Vagina (tissue), 2 donors: ENCODE results near the gene HIPK2. TPM values are rescaled to one million over a fixed set of nuclear protein-coding genes. Genes with fewer than 3 reads are reported as not detected.
A peak's percentile ranks its signal among the peaks of the same experiment; 100 is the strongest.

ENCODE experiments used
- DNase-seq, 2 donors: peaks; one replicate each; pipeline ENCODE4 v3.0.0-alpha.2; 2017; ENCODE audit errors: extremely low spot score in 2 of 2
- H3K27ac ChIP-seq: fragments of 200-600 bp; sonication (generic); one replicate; pipeline ENCODE4 v1.5.1; 2019
- H3K27me3 ChIP-seq: fragments of 200-600 bp; sonication (generic); one replicate; pipeline ENCODE4 v1.5.1; 2019
- H3K36me3 ChIP-seq, 2 donors: fragments of 200-600 bp; sonication (generic); one replicate each; pipeline ENCODE4 v1.5.1; 2017 to 2019
- H3K4me1 ChIP-seq: fragments of 200-600 bp; sonication (generic); one replicate; pipeline ENCODE4 v1.5.1; 2019
- H3K4me3 ChIP-seq, 2 donors: fragments of 200-600 bp; sonication (generic); 1 replicate in 1 of 2; 2 replicates in 1 of 2; pipeline ENCODE4 v1.5.1; 2016 to 2019
- H3K9me3 ChIP-seq: fragments of 200-600 bp; sonication (generic); one replicate; pipeline ENCODE4 v1.5.1; 2019
- POLR2A ChIP-seq, 2 donors: fragments of 450-650 bp; IDR thresholded peaks; one replicate each; pipeline ENCODE4 v1.6.1; 2017; ENCODE audit warnings: antibody characterized with exemption in 2 of 2, mild to moderate bottlenecking in 2 of 2, moderate library complexity in 2 of 2
- POLR2AphosphoS5 ChIP-seq, 2 donors: sonication (generic); formaldehyde crosslinking; IDR thresholded peaks; one replicate each; pipeline ENCODE4 v1.9.0; 2017; ENCODE audit warnings: antibody characterized with exemption in 2 of 2, mild to moderate bottlenecking in 2 of 2, low read depth in 1 of 2; ENCODE audit not compliant: insufficient read depth in 1 of 2
- intact Hi-C: fragments of 100-400 bp; cut with DNase I; formaldehyde crosslinking; loops from one replicate; pipeline ENCODE4 v1.15.1; 2023
- total RNA-seq: library from RNA; depleted of rRNA; stranded (reverse); fragments of >200 nt; gene quantifications from one replicate; pipeline ENCODE4 v1.2.3, GENCODE V29; 2016
- TF ChIP-seq, protein P1 (sequence below), 3 experiments: fragments of 450-650 bp in 2 of 3; fragments of 200-600 bp in 1 of 3; sonication (generic) in 1 of 3; IDR thresholded peaks; one replicate each; pipeline ENCODE4 v1.5.1; 2017 to 2019; ENCODE audit warnings: antibody characterized with exemption in 3 of 3, mild to moderate bottlenecking in 2 of 3, moderate library complexity in 2 of 3

Gene HIPK2
- total RNA-seq, 1 donor from 2014 or later, result 21.9 TPM

DNA sequence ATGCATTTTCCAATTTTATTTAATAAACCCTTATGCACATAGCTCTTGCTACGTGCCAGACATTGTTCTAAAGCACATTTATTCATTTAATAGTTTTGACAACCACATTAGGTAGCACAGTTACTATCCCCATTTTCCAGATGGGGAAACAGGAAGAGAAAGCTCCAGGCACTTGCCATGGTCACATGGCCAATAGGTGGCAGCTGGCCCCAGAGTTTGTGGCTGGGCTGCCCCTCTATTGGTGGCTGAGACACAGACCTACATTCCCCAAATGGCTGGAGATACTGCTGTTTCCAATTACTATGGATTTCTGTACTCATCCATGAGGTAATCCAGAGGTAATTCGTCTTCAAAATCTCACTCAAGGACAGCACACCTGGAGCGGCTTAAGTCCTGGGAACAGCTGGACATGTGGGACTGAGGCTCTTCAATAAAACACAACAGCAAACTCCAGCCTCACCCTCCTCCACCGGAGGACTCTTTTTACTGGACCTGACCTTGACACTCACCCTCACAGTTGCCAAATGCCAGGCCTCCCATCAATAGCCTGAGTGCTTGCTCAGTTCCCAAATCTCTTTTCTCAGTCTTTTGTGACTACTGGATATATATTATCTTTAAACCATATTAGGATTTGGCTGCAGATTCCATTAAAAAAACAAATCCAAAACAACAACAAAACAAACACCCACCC, 148.3 kb downstream of the HIPK2 start:
- Histone ChIP-seq H3K4me3 (no peak overlapping the region), H3K27me3 (no peaks in the 10 kb centered on the region), H3K36me3 (peaks cover 0 to 52% of the 10 kb centered on the region in 2 donors), H3K4me1 (no peaks in the 10 kb centered on the region), H3K27ac (no peak overlapping the region), H3K9me3 (no peaks in the 10 kb centered on the region)
- DNase-seq, result no peak
- TF ChIP-seq, protein P1, sequence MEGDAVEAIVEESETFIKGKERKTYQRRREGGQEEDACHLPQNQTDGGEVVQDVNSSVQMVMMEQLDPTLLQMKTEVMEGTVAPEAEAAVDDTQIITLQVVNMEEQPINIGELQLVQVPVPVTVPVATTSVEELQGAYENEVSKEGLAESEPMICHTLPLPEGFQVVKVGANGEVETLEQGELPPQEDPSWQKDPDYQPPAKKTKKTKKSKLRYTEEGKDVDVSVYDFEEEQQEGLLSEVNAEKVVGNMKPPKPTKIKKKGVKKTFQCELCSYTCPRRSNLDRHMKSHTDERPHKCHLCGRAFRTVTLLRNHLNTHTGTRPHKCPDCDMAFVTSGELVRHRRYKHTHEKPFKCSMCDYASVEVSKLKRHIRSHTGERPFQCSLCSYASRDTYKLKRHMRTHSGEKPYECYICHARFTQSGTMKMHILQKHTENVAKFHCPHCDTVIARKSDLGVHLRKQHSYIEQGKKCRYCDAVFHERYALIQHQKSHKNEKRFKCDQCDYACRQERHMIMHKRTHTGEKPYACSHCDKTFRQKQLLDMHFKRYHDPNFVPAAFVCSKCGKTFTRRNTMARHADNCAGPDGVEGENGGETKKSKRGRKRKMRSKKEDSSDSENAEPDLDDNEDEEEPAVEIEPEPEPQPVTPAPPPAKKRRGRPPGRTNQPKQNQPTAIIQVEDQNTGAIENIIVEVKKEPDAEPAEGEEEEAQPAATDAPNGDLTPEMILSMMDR (IDR thresholded peaks at IDR 0.05), result no peak
- TF ChIP-seq POLR2A (IDR thresholded peaks at IDR 0.05) (no peak), POLR2AphosphoS5 (IDR thresholded peaks at IDR 0.05; ENCODE audit: insufficient read depth in 1 of 2, low read depth in 1 of 2) (no peak)
- intact Hi-C loops, result no loop called here

DNA sequence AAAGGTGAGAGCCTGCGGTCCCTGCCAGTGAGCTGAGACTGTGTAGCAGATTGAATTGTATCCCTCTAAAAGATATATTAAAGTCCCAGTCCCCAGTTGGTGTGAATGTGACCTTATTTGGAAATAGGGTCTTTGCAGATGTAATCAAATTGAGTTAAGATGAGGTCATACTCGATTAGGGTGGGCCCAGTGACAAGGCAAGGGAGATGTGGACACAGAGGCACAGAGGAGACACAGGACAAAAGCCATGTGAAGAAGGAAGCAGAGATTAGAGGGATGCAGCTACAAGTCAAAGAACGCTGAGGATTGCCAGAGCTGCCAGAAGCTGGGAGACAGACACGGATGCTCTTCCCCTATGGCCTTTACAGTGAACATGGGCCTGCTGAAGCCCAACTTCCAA, 150.0 kb downstream of the HIPK2 start:
- intact Hi-C loops, result no loop called here
- no peak for DNase-seq
- H3K4me1 ChIP-seq, result no peaks in the 10 kb centered on the region
- H3K9me3 ChIP-seq, result no peaks in the 10 kb centered on the region
- no peak overlapping the region for H3K4me3 ChIP-seq
- no peak overlapping the region for H3K27ac ChIP-seq
- peaks cover 0 to 52% of the 10 kb centered on the region in 2 donors for H3K36me3 ChIP-seq
- TF ChIP-seq, protein P1 (IDR thresholded peaks at IDR 0.05), result no peak
- TF ChIP-seq POLR2AphosphoS5 (IDR thresholded peaks at IDR 0.05; ENCODE audit: insufficient read depth in 1 of 2, low read depth in 1 of 2), result no peak
- no peak for TF ChIP-seq POLR2A (IDR thresholded peaks at IDR 0.05)
- H3K27me3 ChIP-seq, result no peaks in the 10 kb centered on the region

DNA sequence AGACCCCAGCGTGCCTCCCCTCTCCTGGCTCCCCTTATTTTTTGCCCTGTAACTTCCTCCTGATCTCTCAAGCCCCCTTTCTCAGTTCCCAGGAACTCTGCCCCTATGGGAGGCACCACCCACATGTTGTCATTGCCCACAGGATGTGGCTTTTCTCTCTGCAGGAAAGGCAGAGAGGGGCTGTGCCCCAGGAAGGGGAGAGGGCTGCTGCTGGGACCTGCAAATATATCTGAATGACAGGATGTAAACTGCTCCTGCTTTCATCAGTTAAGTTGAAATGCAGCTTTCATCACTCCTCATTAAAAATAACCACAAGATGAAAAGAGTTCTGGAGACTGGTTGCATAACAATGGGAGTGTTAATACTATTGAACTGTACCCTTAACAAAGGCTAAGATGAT, 151.0 kb downstream of the HIPK2 start:
- no peaks in the 10 kb centered on the region for H3K4me1 ChIP-seq
- H3K4me3 ChIP-seq, result no peak overlapping the region
- peaks cover 0 to 52% of the 10 kb centered on the region in 2 donors for H3K36me3 ChIP-seq
- intact Hi-C loops, result no loop called here
- no peak for DNase-seq
- no peaks in the 10 kb centered on the region for H3K9me3 ChIP-seq
- no peaks in the 10 kb centered on the region for H3K27me3 ChIP-seq
- no peak overlapping the region for H3K27ac ChIP-seq
- no peak for TF ChIP-seq POLR2AphosphoS5 (IDR thresholded peaks at IDR 0.05; ENCODE audit: insufficient read depth in 1 of 2, low read depth in 1 of 2)
- TF ChIP-seq POLR2A (IDR thresholded peaks at IDR 0.05), result no peak
- TF ChIP-seq, protein P1 (IDR thresholded peaks at IDR 0.05), result no peak

DNA sequence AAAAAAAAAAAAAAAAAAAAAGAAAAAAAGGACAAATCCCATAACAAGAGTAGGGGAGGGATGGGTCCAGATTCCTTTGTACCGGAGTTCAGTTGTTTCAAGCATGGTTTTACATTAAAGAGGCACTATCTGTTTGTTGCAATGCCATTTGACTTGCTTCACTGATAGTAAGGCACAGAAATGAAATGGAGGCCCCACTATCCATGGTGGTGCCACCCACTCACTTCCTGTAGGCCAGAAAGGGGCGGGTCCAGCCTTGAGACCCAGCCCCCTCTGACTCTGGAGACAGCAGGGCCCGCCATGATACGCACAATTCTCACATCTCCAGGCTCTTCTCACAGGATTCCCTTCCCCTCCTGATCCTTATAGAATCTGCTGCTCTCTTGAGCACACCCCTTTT, 154.3 kb downstream of the HIPK2 start:
- Histone ChIP-seq H3K36me3 (peaks cover 0 to 39% of the 10 kb centered on the region in 2 donors), H3K27me3 (no peaks in the 10 kb centered on the region), H3K9me3 (no peaks in the 10 kb centered on the region), H3K27ac (no peak overlapping the region), H3K4me1 (no peaks in the 10 kb centered on the region), H3K4me3 (no peak overlapping the region)
- TF ChIP-seq, protein P1 (IDR thresholded peaks at IDR 0.05), result no peak
- TF ChIP-seq POLR2AphosphoS5 (IDR thresholded peaks at IDR 0.05; ENCODE audit: insufficient read depth in 1 of 2, low read depth in 1 of 2) (no peak), POLR2A (IDR thresholded peaks at IDR 0.05) (no peak)
- intact Hi-C loops, result no loop called here
- peak in 1 of 2 donors; percentile 49 for DNase-seq

DNA sequence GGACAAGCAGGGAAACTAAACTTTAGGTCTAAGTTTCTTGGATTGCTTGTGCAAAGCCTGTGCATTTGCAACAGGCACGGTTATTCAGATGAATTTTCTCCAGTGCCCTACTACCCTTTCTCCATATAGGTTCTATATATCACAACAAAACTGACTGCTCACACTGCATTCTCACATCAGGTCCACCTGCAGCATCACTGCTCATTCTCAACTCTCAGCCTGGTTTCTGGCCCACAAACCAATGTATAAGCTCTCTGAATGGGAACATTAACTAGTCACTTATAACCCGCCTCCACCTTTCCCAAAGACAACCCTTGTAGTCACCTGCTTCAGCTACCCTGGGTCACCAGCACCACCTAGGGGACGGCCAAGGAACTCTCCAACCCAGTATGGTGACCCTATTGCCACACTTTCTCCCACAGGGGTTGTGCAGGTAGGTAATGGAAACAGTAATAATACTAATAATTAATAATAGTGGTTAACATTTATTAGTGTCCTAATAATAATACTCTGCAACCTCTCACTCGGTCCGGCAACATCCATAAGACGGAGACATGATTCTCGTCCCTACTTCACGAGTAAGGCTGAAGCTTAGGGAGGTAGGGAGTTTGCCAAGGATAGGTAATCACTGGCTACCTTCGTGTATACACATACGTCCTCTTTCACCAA, 157.0 kb downstream of the HIPK2 start:
- Histone ChIP-seq H3K9me3 (no peaks in the 10 kb centered on the region), H3K27me3 (no peaks in the 10 kb centered on the region), H3K36me3 (peaks cover 0 to 31% of the 10 kb centered on the region in 2 donors), H3K27ac (no peak overlapping the region), H3K4me1 (no peaks in the 10 kb centered on the region), H3K4me3 (no peak overlapping the region)
- intact Hi-C loops, result no loop called here
- DNase-seq, result no peak
- TF ChIP-seq, protein P1 (IDR thresholded peaks at IDR 0.05), result no peak
- TF ChIP-seq POLR2A (IDR thresholded peaks at IDR 0.05) (no peak), POLR2AphosphoS5 (IDR thresholded peaks at IDR 0.05; ENCODE audit: insufficient read depth in 1 of 2, low read depth in 1 of 2) (no peak)
